WI38 (cell line): ENCODE results near the gene DDX17.

Experiments used
- H3K4me3 ChIP-seq: 2 replicates; pipeline ENCODE4 v1.5.1; 2011; ENCODE audit warnings: low read depth, mild to moderate bottlenecking, control low read depth, low read length
- TF ChIP-seq, protein P1 (sequence below): IDR thresholded peaks from 2 replicates; pipeline ENCODE4 v1.5.1; 2012; ENCODE audit warnings: low read depth, mild to moderate bottlenecking, control low read depth, low read length

Gene DDX17

DNA sequence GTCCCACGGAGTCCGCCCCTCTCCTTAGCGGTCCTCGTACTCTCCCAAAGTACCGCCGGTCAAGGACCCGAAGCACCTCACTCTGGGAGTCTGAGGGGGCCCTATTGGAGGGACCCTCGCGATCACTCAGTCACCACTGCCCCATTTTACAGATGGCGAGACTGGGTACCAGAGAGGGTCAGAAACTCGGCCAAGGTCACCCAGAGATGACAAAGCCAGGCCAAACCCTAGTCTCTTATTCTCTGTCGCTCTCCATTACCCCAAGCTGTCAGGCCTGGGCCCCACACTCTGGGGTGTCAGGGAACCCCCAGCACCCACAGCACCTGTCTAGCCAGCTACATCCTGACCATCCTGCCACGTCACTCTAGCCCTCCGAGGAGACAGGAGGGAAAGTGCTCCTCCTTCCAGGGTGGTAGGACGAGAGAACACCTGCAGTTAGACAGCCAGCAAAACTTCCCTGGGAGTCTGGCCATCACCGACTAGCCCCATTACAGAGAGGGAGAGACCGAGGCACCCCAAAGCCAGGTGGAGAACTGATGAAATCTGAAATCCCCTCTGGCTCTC is 49.8 kb downstream of the DDX17 start:
- TF ChIP-seq, protein P1, sequence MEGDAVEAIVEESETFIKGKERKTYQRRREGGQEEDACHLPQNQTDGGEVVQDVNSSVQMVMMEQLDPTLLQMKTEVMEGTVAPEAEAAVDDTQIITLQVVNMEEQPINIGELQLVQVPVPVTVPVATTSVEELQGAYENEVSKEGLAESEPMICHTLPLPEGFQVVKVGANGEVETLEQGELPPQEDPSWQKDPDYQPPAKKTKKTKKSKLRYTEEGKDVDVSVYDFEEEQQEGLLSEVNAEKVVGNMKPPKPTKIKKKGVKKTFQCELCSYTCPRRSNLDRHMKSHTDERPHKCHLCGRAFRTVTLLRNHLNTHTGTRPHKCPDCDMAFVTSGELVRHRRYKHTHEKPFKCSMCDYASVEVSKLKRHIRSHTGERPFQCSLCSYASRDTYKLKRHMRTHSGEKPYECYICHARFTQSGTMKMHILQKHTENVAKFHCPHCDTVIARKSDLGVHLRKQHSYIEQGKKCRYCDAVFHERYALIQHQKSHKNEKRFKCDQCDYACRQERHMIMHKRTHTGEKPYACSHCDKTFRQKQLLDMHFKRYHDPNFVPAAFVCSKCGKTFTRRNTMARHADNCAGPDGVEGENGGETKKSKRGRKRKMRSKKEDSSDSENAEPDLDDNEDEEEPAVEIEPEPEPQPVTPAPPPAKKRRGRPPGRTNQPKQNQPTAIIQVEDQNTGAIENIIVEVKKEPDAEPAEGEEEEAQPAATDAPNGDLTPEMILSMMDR: no peak
- no peak overlapping the region for H3K4me3 ChIP-seq

DNA sequence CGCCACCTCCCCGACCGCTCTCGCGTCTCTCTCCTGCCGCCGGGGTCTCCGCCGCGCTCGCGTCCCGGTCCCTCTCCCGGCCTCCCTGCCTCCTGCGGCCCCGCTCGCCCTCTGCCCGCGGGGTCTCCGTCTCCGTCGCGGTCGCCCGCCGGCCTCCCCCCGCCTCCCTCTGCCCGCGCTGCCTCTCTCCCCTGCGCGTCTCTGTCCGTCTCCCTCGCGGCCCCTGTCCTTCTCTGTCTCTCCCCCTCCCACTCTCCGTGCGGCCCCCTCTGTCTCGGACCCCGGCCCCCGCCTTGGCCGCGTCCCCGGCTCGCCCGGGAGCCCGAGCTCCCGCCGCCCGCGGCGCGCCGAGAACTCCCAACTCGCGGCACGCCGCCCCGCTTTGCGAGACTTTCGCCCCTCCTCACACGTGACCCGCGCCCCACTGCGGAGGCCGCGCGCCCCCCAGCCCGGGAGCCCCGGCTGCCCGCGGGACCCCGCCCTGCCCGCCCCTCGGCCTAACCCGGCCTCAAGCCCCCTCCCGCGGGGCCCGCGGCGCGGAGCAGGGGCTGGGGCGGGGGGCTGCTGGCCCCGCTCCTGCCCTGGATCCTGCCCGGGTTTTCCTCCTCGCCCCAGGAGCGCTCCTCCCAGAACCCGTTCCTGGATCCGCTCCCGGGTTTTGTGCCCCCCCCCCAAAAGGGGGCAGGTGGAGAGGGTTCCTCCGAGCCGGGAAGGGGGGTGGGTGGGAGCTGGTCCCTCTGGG is 50.4 kb downstream of the DDX17 start:
- no peak overlapping the region; the same call in 1 of the 2 replicates for H3K4me3 ChIP-seq
- TF ChIP-seq, protein P1: no peak

DNA sequence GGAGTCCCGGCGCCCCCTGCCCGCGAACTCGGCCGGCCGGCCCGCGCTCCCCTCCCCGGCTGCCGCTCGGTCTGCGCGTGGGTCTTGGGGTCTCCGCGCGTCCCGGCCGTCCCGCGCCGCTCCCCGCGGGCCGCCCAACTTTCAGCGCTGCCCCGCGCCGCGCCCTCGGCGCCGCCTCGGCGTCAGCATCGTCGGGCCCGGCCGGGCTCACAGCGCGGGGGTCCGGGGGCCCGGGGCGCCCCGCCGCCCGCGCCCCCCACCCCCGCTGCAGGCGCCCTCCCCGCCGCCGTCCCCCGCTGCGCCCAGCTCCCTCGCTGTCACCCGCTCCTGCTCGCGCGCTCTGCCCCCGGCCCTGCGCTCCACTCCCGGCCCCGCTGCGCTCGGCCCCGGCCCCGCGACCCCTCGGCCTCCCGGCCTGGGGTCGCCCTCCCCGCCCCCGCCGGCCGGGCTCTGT is 51.0 kb downstream of the DDX17 start, which contains the start of gene KCNJ4:
Gene KCNJ4 (minus strand): TSS at position 124 of the 454 bp plus-strand sequence. CDS start 27,067 bp downstream, outside the sequence.
- TF ChIP-seq, protein P1: no peak
- H3K4me3 ChIP-seq: no peak within 1 kb of the TSS; the same call in 1 of the 2 replicates

DNA sequence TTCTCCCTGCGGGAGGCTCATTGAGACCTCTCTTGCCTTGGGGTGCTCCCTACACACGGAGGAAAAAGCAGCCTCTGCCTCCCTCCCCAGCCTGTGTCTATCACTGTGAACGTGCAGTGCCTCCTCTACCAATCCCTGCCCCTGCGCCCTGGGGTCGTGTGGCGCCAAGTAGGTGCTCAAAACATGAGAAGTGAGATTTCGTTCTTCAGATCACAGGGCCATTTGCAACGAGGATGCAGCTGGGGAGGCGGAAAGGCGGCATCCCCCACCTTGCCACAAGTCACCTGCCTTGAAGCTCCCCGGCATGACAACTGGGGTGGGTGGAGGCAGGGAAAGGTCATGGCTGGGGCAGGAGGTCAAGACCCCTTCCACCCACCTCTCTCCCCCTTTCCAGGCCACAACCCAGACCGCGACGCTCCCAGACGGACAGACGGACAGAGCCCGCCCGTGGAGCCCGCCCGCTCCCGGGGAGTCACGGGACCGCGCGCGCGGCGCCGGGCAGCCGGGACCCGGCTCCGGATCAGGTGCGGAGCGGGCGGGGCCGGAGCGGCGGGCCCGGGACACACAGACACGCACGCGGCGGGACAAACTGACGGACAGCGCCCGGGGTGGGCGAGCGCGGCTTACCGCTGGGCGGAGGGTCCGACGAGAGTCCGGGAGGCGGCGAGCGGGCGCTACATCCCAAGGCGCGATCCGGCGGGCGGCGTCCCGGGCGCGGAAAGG is 51.6 kb downstream of the DDX17 start:
- TF ChIP-seq, protein P1: no peak
- H3K4me3 ChIP-seq: no peak overlapping the region

DNA sequence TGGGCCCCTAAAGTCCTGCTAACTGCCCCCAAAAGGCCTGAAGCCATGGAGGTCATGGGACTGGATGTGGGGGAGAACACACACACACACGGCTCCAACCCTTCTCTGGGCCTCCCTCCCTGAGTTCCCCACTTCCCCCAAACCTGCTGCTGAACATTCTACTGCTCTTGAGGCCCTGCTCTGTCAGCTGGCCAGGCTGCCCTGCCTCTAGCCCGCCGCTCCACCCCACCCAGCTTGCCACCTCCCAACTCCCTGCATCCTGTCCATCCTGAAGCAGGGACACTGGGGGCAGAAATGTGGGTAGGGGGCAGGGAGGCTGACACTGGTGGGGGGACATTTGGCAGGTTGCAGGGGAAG is 52.1 kb downstream of the DDX17 start:
- TF ChIP-seq, protein P1: no peak
- H3K4me3 ChIP-seq: no peak overlapping the region

DNA sequence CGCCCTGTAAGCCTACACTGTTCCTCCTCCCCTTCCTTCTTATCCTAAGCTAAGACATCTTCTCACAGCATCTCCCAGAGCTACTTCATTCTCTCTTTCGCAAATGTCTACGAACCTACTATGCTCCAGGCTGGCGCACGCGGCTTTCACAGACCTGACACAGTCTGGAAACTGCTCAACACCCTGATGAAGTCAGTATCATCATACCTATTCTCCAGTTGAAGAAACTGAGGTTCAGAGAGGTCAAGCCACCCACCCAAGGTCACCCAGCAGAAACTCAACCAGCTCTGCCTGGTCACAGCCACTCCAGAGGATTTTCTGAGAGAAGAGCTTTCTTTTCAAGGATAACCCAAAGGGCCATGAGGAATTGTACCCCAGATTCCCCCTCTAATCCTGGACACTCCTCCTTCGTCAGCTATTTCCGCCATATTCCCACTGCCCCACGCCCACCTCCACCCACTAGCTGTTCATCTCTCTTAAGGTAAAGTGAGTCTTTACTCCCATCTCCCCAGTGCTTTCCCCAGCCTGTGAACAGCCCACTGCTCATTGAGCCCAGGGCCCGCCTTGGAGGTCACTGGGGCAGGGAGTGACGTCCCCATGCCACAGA is 52.9 kb downstream of the DDX17 start:
- TF ChIP-seq, protein P1: no peak
- H3K4me3 ChIP-seq: no peak overlapping the region
